H1 (cell line): ENCODE data around the gene CCDC106. TPM values are rescaled to one million over a fixed set of nuclear protein-coding genes. Genes with fewer than 3 reads are reported as not detected.

Source experiments
- ASH2L ChIP-seq: fragments of 200-600, 300-600 bp; sonication (generic); IDR thresholded peaks from one replicate; pipeline ENCODE4 v1.7.1; 2017; ENCODE audit warnings: low read length
- ATF2 ChIP-seq: IDR thresholded peaks from 2 replicates; pipeline ENCODE4 v1.6.1; 2012; ENCODE audit warnings: low read length, inconsistent platforms
- CHD2 ChIP-seq: IDR thresholded peaks from 2 replicates; pipeline ENCODE4 v1.6.1; 2012; ENCODE audit warnings: low read length, improper control_type of control experiment
- CTBP2 ChIP-seq: IDR thresholded peaks from 2 replicates; pipeline ENCODE4 v1.7.0; 2011; ENCODE audit warnings: borderline replicate concordance, mild to moderate bottlenecking, moderate library complexity, mixed read lengths, low read length; ENCODE audit not compliant: insufficient read depth, insufficient read length
- EGR1 ChIP-seq: IDR thresholded peaks from 2 replicates; pipeline ENCODE4 v1.6.1; 2011; ENCODE audit warnings: low read depth, low read length, borderline replicate concordance
- EP300 ChIP-seq, 2 experiments: IDR thresholded peaks; 1 replicate in 1 of 2; 2 replicates in 1 of 2; pipeline ENCODE4 v1.6.1; 2011 to 2012; ENCODE audit warnings: low read depth in 2 of 2, low read length in 2 of 2, mild to moderate bottlenecking in 2 of 2, borderline replicate concordance in 1 of 2, inconsistent platforms in 1 of 2, moderate library complexity in 1 of 2
- HDAC2 ChIP-seq, 2 experiments: fragments of 300-600 bp in 1 of 2; sonication (generic) in 1 of 2; IDR thresholded peaks; 2 replicates each; pipeline ENCODE4 v1.6.1; 2011 to 2012; ENCODE audit warnings: low read depth in 2 of 2, low read length in 2 of 2, mild to moderate bottlenecking in 2 of 2, moderate library complexity in 2 of 2, borderline replicate concordance in 1 of 2, inconsistent platforms in 1 of 2
- KDM1A ChIP-seq: fragments of 200-600, 300-600 bp; sonication (generic); IDR thresholded peaks from 2 replicates; pipeline ENCODE4 v1.7.1; 2016; ENCODE audit warnings: mild to moderate bottlenecking, low read length, borderline replicate concordance
- MAX ChIP-seq: IDR thresholded peaks from 2 replicates; pipeline ENCODE4 v1.6.1; 2012; ENCODE audit warnings: inconsistent platforms
- PHF8 ChIP-seq: fragments of 200-600 bp; sonication (generic); conservative IDR thresholded peaks from 2 replicates; pipeline ENCODE4 v1.7.1; 2012; ENCODE audit warnings: low read depth, mild to moderate bottlenecking, inconsistent platforms, low read length, moderate library complexity
- POLR2A ChIP-seq, 2 experiments: IDR thresholded peaks; 1 replicate in 1 of 2; 2 replicates in 1 of 2; pipeline ENCODE4 v1.6.1; 2011; ENCODE audit warnings: low read depth in 2 of 2, low read length in 2 of 2, mild to moderate bottlenecking in 2 of 2; ENCODE audit errors: control extremely low read depth in 1 of 2
- POLR2AphosphoS5 ChIP-seq: IDR thresholded peaks from 2 replicates; pipeline ENCODE4 v1.6.1; 2011; ENCODE audit warnings: low read depth, low read length
- RBBP5 ChIP-seq: IDR thresholded peaks from 2 replicates; pipeline ENCODE4 v1.7.1; 2012; ENCODE audit warnings: low read depth, mild to moderate bottlenecking, inconsistent platforms, low read length, moderate library complexity, borderline replicate concordance
- RFX5 ChIP-seq: IDR thresholded peaks from 2 replicates; pipeline ENCODE4 v1.6.1; 2011; ENCODE audit warnings: low read depth, low read length, improper control_type of control experiment, borderline replicate concordance
- SIN3A ChIP-seq, 2 experiments: IDR thresholded peaks in 1 of 2; conservative IDR thresholded peaks in 1 of 2; 2 replicates each; pipeline ENCODE4 v1.6.1; 2011 to 2012; ENCODE audit warnings: low read length in 2 of 2, improper control_type of control experiment in 1 of 2, low read depth in 1 of 2, mild to moderate bottlenecking in 1 of 2
- SIRT6 ChIP-seq: IDR thresholded peaks from one replicate; pipeline ENCODE4 v1.7.1; 2012; ENCODE audit warnings: low read length, inconsistent platforms
- SP1 ChIP-seq: IDR thresholded peaks from 2 replicates; pipeline ENCODE4 v1.6.1; 2011; ENCODE audit warnings: low read depth, low read length
- SUZ12 ChIP-seq: fragments of 200-600 bp; sonication (generic); IDR thresholded peaks from 2 replicates; pipeline ENCODE4 v1.6.1; 2012; ENCODE audit warnings: mild to moderate bottlenecking, inconsistent platforms, low read length, moderate library complexity, mixed read lengths
- TBP ChIP-seq: IDR thresholded peaks from 2 replicates; pipeline ENCODE4 v1.6.1; 2011; ENCODE audit warnings: low read depth, low read length, improper control_type of control experiment
- TEAD4 ChIP-seq: IDR thresholded peaks from 2 replicates; pipeline ENCODE4 v1.6.1; 2012; ENCODE audit warnings: low read depth, low read length, inconsistent platforms, mixed read lengths
- YY1 ChIP-seq: IDR thresholded peaks from 2 replicates; pipeline ENCODE4 v1.6.1; 2011; ENCODE audit warnings: low read depth, mild to moderate bottlenecking, low read length
- polyA plus RNA-seq, 7 experiments: library from polyadenylated mRNA; depleted of rRNA in 3 of 7; stranded (reverse) in 5 of 7; unstranded in 2 of 7; fragments of >200 nt in 5 of 7; fragments of 200-250 nt in 2 of 7; gene quantifications; 1 replicate in 5 of 7; 2 replicates in 1 of 7; 4 replicates in 1 of 7; pipeline versions ENCODE4 v1.2.1 to v1.2.3, GENCODE V29; 2011 to 2013; ENCODE audit warnings: missing spikeins in 2 of 7, mixed read lengths in 2 of 7
- total RNA-seq: library from RNA; stranded (reverse); fragmentation: NEBNext Ultra II Directional; extraction: Animal tissue kit (Norgen Biotek cat#: 25700); gene quantifications from 2 replicates; pipeline ENCODE4 v1.2.1, GENCODE V29; 2021

The CCDC106 gene
- total and polyA plus RNA-seq, 2 of the 8 experiments (the other 6 are each of a cell fraction or from before 2014, with no cell fraction given): 12.0 to 20.1 TPM

- 0 out of 2 replicates have a peak, but pooled peaks have one; percentile 21 for TF ChIP-seq PHF8
- TF ChIP-seq SIN3A (conservative IDR thresholded peaks at IDR 0.05 in 1 of 2, IDR thresholded peaks at IDR 0.05 in 1 of 2; ENCODE audit: low read depth in 1 of 2, low read length in 2 of 2): peak in 1 of 2 experiments; percentile 52; a peak in 1 of 4 replicates
- no peak; the same call in 1 of the 2 replicates for TF ChIP-seq TEAD4
- TF ChIP-seq SUZ12: peak; percentile 60; the same call in 1 of the 2 replicates
- peak; percentile 48 for TF ChIP-seq TBP
- TF ChIP-seq CHD2: 0 out of 2 replicates have a peak, but pooled peaks have one; percentile 34
- TF ChIP-seq POLR2A (IDR thresholded peaks at IDR 0.05; ENCODE audit: control extremely low read depth in 1 of 2, low read depth in 2 of 2, low read length in 2 of 2): peak in 1 of 2 experiments; percentile 50; a peak in 1 of 3 replicates
- peak in 1 of 2 experiments; percentile 30; a peak in 1 of 3 replicates for TF ChIP-seq EP300 (IDR thresholded peaks at IDR 0.05; ENCODE audit: borderline replicate concordance in 1 of 2, low read depth in 2 of 2, low read length in 2 of 2)
- TF ChIP-seq MAX: no peak
- peak; percentile 74; the same call in 1 of the 2 replicates for TF ChIP-seq EGR1
- TF ChIP-seq ASH2L: peak; percentile 72
- TF ChIP-seq KDM1A: 0 out of 2 replicates have a peak, but pooled peaks have one; percentile 59
- TF ChIP-seq SIRT6: no peak
- TF ChIP-seq RFX5: no peak
- peak; percentile 65; the same call in 1 of the 2 replicates for TF ChIP-seq RBBP5
- TF ChIP-seq SP1: peak; percentile 82
- peak; percentile 93 to 97; a peak in 3 of 4 replicates for TF ChIP-seq HDAC2 (IDR thresholded peaks at IDR 0.05; ENCODE audit: borderline replicate concordance in 1 of 2, low read depth in 2 of 2, low read length in 2 of 2)
- TF ChIP-seq ATF2: no peak
- peak; percentile 70 for TF ChIP-seq CTBP2
- no peak for TF ChIP-seq POLR2AphosphoS5
- peak; percentile 61; the same call in 1 of the 2 replicates for TF ChIP-seq YY1
These were observed at the start of gene CCDC106 (continued) for GRCh38 chr19:55647732-55648584.
